Uterus (tissue), 2 donors: ENCODE results near the gene SASH1.

Experiments used
- POLR2A ChIP-seq, 2 donors: fragments of 450-650 bp; IDR thresholded peaks; one replicate each; pipeline ENCODE4 v1.6.1; 2016; ENCODE audit warnings: antibody characterized with exemption in 2 of 2, mild to moderate bottlenecking in 1 of 2, moderate library complexity in 1 of 2
- TF ChIP-seq, protein P1 (sequence below), 4 experiments: fragments of 200-600 bp in 2 of 4; fragments of 450-650 bp in 2 of 4; sonication (generic) in 2 of 4; IDR thresholded peaks; one replicate each; pipeline ENCODE4 v1.5.1; 2016 to 2019; ENCODE audit warnings: antibody characterized with exemption in 4 of 4, mild to moderate bottlenecking in 2 of 4, moderate library complexity in 1 of 4

DNA sequence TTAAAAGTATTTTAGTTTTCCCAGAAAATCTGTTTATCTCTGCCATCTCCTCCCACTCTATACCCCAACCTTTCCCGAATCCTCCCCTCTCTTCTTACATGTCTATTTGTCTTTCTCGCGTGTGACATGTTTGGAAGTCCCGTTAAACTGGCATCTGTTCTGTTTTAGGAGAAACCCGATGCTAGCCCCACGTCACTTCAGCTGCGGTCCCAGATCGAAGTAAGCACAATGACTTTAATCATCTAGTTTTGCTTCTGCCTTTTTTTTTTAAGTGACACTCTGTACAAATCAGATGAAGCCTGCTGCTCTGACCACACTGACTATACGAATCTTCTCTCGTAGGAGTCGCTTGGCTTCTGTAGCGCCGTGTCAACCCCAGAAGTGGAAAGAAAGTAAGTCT lies 97.4 kb downstream of the SASH1 start:
- TF ChIP-seq, protein P1, sequence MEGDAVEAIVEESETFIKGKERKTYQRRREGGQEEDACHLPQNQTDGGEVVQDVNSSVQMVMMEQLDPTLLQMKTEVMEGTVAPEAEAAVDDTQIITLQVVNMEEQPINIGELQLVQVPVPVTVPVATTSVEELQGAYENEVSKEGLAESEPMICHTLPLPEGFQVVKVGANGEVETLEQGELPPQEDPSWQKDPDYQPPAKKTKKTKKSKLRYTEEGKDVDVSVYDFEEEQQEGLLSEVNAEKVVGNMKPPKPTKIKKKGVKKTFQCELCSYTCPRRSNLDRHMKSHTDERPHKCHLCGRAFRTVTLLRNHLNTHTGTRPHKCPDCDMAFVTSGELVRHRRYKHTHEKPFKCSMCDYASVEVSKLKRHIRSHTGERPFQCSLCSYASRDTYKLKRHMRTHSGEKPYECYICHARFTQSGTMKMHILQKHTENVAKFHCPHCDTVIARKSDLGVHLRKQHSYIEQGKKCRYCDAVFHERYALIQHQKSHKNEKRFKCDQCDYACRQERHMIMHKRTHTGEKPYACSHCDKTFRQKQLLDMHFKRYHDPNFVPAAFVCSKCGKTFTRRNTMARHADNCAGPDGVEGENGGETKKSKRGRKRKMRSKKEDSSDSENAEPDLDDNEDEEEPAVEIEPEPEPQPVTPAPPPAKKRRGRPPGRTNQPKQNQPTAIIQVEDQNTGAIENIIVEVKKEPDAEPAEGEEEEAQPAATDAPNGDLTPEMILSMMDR (IDR thresholded peaks at IDR 0.05) = no peak
- TF ChIP-seq POLR2A (IDR thresholded peaks at IDR 0.05) = no peak
